LNCaP clone FGC (cell line): ENCODE measurements around the gene IFI30.
"Not testable (repeated sequence)": the region's sequence is repeated elsewhere in the genome, so short reads cannot be mapped to it uniquely, and the experiment has no call there.

Source experiments
- DNase-seq: peaks from one replicate; pipeline ENCODE4 v3.0.0-alpha.2; 2011; ENCODE audit warnings: low read depth
- H3K4me3 ChIP-seq: 2 replicates; pipeline ENCODE4 v1.5.1; 2011; ENCODE audit warnings: mild to moderate bottlenecking, low read depth, low read length, control low read depth
- CTCF ChIP-seq: IDR thresholded peaks from 2 replicates; pipeline ENCODE4 v1.5.1; 2012; ENCODE audit warnings: mild to moderate bottlenecking; ENCODE audit not compliant: control insufficient read depth, insufficient read depth; ENCODE audit errors: extremely low read depth

The IFI30 gene

GRCh38 chr19:18156841-18157464, 16.7 kb upstream of the IFI30 start:
- H3K4me3 ChIP-seq, result peak overlapping the region; percentile 9; the same call in 1 of the 2 replicates
- peak; percentile 81 for DNase-seq
- no peak for TF ChIP-seq CTCF

- H3K4me3 ChIP-seq, result no peak overlapping the region
- no peak for TF ChIP-seq CTCF
- no peak for DNase-seq
Measured at GRCh38 chr19:18157465-18158063, 16.0 kb upstream of the IFI30 start.

- no peak for TF ChIP-seq CTCF
- H3K4me3 ChIP-seq, result no peak overlapping the region
- DNase-seq, result no peak
Measured at GRCh38 chr19:18158467-18158866, 15.1 kb upstream of the IFI30 start.

GRCh38 chr19:18159059-18159616, 14.5 kb upstream of the IFI30 start:
- not testable (repeated sequence) for DNase-seq, H3K4me3 ChIP-seq

- H3K4me3 ChIP-seq, result no peak overlapping the region
- TF ChIP-seq CTCF, result no peak
- no peak for DNase-seq
Measured at GRCh38 chr19:18159810-18160209, 13.8 kb upstream of the IFI30 start.

GRCh38 chr19:18160493-18160970, 13.1 kb upstream of the IFI30 start:
- no peak for DNase-seq
- peak overlapping the region; percentile 48 for H3K4me3 ChIP-seq
- TF ChIP-seq CTCF, result no peak

GRCh38 chr19:18160971-18161635, 12.5 kb upstream of the IFI30 start:
- peak; percentile 99 for TF ChIP-seq CTCF
- H3K4me3 ChIP-seq, result peak overlapping the region; percentile 48
- no peak for DNase-seq
